KBM-7 (cell line): ENCODE results near the gene C2orf76.
A peak's percentile ranks its signal among the peaks of the same experiment; 100 is the strongest.
"Not testable (repeated sequence)": the region's sequence is repeated elsewhere in the genome, so short reads cannot be mapped to it uniquely, and the experiment has no call there.

Experiments used
- DNase-seq: peaks from one replicate; pipeline ENCODE4 v3.0.0-alpha.2; 2015
- in situ Hi-C: fragments of 300-500 bp; cut with MboI; formaldehyde crosslinking; loops from 2 replicates; pipeline ENCODE4 v1.14.3; 2020; ENCODE audit warnings: low sequenced_read_pairs, low pct_unique_long_range_greater_than_20kb, mixed read lengths

C2orf76 gene

DNA sequence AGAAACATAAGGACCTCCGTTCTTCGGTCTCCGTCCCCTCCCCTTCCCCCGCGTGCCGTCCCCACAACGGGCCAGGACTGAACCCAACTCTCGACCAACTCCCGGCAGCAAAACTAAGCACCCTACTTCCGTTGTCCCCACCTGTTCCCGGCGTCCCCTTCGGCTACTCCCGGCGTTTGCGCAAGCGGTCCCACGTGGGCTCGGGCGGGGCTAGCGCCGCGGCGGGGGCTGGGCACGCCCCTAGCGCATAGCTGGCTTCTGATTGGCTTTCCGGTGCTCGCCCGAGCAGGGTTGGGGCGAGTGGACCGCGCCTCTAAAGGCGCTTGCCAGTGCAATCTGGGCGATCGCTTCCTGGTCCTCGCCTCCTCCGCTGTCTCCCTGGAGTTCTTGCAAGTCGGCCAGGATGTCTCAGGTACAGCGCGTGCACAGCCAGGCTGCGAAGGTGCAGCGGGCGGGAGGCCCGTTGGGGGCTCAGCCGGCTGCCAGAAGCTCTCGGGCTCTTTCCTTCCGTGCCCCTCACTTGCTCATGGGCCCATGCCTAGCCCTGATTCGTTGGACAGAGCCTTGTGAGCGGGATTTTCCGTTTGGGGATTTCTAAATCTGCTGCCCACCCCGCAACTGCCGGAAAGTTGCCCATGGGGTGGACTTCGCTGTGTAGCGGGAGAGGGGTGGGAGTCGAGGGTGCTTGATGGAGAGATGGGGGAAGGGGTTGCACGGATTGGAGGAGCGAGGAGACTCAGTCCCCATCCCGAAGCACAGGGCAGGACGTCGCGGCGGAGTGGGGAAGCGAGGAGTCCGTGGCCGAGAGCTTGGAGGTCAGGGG is at the start of gene C2orf76, which contains the start of gene DBI:
C2orf76 (minus strand) TSS at position 186 of the 823 bp plus-strand sequence. CDS start 26,875 bp downstream, outside the sequence.
DBI (plus strand) TSS at position 329 of the 823 bp plus-strand sequence; CDS start at position 404, 75 bp downstream.
- in situ Hi-C loops: no loop called here

DNA sequence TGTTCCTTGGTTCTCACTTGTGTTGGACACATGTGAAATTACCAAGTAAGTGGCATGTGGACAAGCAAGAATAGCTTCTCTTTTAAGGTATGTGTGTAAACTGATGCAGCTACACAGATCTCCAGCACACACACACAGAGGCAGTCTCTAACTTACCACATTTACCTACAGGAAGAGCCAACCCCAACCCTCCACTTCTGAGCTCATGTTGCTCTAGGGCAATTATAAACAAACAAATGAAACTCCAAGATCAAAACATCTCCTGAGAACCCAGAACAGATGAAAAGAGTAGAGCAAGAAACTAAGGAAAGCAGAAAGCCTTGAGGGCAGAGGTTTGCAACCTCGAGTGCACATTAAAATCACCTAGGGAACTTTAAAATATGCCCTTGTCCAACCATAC is 49.0 kb upstream of the C2orf76 start:
- in situ Hi-C loops: loop anchor here (10.0 kb wide), 1 partner anchor 59 kb away; no protein-coding TSS in a partner anchor
- DNase-seq: no peak

More for the DNA sequence above, at the start of gene C2orf76, which contains the start of gene DBI:
- DNase-seq: peak; percentile 98

DNA sequence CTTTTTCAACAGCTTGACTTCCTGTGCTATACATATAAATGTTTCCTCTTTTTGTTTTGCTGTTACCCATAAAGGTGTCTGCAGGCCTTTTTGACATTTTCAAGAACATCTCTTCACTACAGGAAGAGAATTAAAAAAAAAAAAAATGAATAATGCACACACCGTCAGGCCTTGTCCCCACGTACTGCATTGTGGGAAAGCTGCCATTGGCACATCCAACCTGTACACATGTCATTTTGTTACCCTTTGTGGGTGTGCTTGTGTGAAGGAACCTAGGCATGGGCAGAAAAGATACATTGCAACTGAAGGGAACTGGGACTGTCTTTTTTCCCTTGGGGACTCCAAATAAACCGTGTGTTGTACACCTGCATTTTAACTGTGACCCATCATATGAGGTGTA is 48.3 kb upstream of the C2orf76 start:
- DNase-seq: peak; percentile 38
- in situ Hi-C loops: loop anchor here (10.0 kb wide), 1 partner anchor 60 kb away; no protein-coding TSS in a partner anchor

DNA sequence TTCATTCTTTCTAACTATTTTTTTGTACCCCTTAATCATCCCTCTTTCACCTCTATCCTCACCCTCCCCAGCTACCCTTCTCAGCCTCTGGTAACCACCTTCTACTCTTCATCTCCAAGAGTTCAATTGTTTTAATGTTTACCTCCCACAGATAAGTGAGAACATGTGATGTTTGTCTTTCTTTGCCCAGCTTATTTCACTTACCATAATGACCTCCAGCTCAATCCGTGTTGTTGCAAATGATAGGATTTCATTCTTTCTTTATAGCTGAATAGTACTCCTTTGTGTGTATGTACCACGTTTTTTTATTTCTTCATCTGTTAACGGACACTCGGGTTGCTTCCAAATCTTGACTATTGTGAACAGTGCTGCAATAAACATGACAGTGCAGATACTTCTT is 42.9 kb upstream of the C2orf76 start:
- no peak for DNase-seq
- in situ Hi-C loops: no loop called here

DNA sequence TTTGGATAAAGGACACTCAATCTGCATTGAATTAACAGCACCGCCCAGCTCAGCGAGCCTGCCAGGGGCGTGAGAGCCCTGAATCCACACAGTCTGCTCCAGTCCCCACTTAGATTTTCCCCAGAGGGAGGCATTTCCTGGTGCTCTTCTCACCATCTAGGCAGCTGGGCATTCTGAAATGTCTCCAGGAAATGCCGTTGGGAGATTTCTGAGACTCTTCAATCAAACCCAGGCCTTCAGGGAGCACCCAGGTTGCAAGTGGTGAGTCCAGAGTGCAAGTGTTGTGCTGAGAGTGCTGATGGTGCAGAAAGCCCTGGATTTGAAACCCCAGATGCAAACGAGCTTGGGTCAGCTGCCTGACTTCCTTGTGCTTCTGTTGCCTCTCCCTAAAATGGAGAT is 41.6 kb upstream of the C2orf76 start:
- DNase-seq: no peak
- in situ Hi-C loops: no loop called here

DNA sequence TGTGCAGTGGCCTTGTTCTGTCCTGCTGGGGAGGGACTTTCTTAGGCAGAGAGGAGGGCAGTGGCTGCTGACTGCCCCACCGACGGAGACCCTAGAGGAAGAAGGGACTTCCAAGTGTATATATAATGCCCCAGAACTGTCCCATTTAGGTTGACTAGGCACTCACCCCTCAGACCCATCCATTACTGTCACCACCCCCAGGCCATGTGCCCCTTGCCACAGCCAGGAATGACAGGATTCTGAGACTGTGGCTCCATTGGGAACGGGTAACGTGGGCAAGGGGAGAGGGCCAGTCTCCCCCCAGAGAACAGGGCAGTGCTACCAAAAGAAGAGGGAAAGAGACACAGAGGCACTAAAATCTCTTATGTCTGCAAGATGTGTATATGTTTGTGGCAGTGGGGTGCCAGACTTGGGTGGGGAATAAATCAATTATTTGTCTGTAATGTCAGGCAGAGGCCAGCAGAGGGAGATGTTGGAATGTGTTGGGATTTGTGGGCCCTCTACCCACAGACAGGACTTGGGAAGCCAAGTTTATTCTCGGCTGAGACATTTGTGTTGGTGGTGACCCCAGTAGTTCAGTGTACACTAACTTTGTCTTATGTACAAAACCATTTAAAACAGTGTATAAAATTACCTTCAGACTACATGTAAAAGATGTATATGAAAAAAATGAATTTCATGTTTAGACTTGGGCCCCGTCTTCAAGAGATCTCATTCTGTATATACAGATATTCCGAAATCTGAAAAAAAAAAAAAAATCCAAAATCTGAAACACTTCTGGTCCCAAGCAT is 41.0 kb upstream of the C2orf76 start:
- DNase-seq: peak; percentile 87
- in situ Hi-C loops: no loop called here

DNA sequence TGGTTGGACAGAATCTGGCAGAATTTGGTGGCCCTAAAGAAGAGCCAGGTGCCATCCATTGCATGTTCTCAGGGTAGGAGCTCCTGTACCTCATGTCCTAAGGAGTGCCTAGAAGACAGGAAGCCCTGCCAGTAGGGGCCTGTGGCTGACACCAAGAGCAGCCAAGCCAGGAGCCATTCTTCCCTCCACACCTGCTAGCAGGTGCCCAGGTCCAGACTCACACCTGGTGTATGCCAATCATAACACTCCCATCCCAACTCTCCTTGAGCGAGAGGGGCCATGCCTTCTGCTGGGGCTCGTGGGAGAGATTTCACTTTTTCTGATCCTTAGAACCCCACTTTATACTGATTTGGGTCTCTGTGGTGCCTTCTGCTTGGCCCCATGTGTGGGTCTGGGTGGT is 38.5 kb upstream of the C2orf76 start:
- in situ Hi-C loops: no loop called here
- no peak for DNase-seq

DNA sequence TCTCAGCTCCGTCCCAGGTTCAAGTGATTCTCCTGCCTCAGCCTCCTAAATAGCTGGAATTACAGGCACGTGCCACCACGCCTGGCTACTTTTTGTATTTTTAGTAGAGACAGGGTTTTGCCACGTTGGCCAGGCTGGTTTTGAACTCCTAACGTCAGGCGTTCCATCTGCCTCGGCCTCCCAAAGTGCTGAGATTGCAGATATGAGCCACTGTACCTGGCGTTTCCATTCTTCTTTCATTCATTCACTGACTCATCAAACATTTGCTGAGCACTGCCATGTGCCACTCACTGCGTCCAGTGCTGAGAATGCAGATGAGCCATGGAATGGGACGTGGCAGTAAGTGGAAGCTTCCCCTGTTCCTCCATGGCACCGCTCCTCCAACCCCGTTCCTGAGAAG is 37.0 kb upstream of the C2orf76 start:
- in situ Hi-C loops, DNase-seq: not testable (repeated sequence)

DNA sequence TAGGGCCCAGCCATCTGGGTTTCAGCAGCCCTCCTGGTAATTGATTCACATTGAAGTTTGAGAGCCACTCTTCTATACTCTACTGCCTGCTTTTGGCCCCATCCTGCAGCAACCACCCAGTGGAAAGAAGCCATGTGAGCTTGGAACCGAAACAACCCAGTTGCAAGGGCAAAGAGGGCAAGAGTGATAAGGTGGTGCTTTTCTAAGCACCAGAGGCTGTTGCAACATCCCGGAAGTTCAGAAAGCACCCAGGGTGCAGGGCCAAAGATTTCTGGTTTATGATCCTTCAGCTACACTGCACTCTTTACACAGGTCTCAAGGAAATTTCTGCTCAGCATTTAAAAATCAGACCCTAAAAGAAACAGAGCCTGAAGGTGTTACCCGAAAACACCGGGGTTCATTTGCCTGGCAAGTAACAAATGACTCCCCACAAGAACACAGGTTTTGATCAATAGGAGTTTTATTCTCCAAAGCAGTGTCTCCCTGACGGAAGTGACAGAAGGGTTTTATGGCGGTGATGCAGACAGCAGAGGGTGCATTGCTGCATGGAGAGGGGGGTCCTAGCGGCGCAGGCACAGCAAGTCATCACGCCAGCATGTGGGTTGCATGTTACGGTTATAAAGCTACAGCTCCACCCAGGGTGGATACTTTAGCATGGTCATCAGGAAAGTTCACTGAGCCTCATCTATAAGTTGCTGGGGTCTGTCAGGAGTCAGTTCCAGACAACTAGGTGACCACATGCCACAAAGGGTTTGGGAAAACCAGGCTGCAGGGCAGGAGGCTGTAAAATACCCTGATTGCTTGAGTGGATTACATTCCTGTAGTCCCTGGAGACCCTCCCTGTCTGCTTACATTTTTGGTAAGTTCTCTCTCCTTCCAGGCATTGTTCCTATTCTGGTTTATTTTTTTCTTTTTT is 36.3 kb upstream of the C2orf76 start:
- in situ Hi-C loops: no loop called here
- no peak for DNase-seq

DNA sequence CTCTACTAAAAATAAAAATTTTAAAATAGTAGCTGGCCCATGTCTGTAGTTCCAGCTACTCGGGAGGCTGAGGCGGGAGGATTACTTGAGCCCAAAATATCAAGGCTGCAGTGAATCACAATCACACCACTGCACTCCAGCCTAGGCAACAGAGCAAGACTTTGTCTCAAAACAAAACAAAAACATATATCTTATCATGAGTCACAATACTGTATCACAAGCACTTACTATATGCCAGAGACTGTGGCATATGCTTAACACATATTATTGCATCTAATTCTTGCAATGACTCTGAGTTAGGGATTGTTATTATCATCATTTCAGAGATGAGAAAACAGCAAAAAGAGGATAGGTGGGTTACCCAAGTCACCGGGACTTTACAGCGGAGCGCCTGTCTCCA is 35.5 kb upstream of the C2orf76 start:
- in situ Hi-C loops: no loop called here
- DNase-seq: no peak

DNA sequence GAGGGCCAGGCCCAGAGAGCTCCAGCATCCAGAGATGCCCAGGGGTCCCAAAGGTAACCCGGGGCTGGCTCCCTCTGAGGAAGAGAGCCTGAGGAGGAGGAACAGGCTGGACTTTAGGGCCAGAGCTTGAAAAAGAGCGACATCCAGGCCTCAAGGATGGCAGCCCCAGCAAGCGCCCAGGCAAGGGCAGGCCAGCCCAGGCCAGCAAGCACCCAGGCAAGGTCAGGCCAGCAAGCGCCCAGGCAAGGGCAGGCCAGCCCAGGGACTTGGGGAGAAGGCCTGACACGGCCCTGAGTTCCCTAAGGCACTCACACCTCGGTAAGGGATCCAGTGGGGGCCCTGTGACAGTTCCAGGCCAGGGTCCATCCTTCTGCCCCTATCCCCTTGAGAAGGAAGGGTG is 30.6 kb upstream of the C2orf76 start:
- no peak for DNase-seq
- in situ Hi-C loops: no loop called here

DNA sequence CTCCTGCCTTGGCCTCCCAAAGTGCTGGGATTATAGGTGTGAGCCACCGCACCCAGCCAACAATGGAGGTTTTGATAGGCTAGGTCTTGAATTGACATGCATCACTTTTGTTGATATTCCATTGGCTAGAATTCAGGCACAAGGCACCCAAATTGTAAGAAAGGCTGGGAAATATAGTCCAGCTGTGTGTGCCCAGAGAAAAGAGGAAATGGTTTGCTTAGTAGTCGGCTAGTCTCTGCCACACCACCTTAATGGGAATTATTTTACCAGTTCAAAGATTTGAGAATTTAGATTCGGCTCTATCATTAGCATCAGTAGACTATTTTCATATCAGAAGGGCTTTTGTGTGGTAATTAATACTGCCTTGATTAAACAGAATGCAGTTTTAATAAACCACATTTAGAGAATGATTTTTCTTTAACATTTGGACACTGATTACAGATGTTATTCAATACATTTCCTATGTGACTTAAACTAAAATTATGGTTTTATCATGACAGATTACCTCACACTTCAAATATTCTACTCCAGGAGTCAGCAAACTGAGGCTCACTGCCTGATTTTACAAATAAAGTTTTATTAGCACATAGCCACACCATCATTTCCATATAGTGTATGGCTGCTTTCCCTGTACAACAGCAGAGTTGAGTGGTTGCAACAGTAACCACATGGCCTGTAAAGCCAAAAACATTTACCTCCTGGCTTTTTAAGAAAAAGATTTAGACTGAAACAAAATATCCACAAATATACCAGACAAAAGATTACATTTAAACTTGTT is 27.5 kb upstream of the C2orf76 start:
- DNase-seq: no peak
- in situ Hi-C loops: no loop called here

DNA sequence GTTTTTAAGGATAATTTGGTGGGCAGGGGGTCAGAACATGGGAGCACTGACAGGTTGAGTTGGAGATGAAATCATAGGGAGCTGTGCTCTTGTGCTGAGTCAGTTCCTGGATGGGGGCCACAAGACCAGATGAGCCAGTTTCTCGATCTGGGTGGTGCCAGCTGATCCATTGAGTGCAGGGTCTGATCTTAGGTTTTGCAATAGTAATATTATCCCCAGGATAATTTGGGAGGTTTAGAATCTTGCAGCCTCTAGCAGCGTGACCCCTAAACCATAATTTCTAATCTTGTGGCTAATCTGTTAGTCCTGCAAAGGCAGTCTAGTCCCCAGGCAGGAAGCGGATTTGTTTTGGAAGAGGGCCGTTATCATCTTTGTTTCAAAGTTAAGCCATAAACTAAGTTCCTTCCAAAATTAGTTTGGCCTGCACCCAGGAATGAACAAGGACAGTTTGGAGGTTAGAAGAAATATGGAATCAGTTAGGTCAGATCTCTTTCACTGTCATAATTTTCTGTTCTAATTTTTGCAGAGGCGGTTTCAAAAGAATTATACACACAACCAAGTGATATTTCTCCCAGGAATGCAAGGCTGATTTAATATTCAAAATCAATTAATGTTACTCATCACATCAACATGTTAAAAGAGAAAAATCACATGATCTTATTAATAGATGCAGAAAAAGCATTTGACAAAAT is 23.1 kb upstream of the C2orf76 start:
- in situ Hi-C loops: no loop called here
- DNase-seq: peak; percentile 55

DNA sequence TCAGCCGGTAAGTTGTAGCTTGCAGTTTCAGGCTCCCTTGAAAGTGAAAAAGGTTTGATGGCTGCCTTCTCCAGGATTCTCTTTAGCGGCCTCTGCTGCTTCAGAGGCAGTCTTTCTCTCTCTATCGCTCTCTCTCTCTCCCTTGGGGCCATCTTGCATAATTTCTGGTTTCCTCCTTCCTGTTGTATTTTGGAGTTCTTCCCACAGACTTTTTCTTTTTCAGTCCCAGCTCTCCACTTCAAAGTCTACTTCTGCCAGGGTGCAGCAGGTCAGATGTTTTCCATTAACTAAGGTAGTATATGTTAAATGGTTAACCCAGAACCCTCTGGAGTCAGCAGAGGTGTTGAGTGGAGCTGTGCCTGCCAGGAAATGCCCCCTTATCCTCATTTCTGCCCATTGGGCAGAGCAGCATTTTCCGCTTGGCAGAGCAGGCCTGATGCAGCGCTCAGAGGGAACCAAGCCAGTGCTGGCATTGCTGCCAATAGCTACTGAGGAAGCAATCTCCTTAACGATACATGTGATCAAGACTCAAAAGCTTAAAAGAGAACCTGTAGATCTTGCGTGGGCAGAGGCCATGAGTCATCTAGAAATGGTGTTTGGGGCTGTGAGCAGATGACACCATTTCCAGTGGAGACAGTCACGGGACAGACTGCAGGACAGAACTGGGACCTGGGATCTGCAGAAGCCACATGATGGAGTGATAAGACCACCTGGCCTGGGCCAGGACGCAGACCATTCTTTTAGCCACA is 20.9 kb upstream of the C2orf76 start:
- in situ Hi-C loops: no loop called here
- peak; percentile 79 for DNase-seq

DNA sequence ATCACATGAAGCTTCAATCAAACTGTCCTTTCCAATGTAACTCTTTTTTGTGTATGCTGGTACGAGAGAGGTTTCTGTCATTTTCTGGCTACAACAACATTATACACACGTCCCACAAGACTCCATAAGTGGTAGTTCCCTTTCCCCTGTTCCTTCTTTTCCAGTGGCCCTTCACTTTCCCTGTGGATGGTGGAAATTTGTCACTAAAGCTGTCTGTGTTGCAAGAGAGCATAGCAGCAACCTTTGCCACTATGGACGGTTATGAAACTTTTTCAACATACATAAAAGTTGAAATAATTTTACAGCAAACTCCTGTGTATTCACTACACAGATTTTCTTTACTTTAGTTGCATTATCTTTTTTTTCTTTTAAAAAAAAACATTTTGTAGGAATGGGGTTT is 18.8 kb upstream of the C2orf76 start:
- DNase-seq: no peak
- in situ Hi-C loops: no loop called here

DNA sequence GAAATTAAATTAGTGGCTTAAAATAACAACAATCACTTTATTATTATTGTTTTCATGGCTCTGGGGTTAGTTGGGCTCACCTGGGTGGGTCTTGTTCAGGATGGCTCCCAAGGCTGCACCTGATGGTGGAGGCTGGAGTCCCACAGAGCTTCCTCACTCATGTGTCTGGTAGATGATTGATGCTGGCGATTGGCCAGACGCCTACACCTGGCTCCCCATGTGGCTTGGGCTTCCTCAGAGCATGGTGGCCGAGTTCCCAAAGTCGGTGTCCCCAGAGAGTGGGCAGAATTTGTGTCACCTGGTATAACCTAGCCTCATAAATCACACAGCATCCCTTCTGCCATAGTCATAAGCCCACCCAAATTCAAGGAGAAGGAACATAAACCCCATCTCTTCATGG is 18.3 kb upstream of the C2orf76 start:
- DNase-seq: no peak
- in situ Hi-C loops: no loop called here

DNA sequence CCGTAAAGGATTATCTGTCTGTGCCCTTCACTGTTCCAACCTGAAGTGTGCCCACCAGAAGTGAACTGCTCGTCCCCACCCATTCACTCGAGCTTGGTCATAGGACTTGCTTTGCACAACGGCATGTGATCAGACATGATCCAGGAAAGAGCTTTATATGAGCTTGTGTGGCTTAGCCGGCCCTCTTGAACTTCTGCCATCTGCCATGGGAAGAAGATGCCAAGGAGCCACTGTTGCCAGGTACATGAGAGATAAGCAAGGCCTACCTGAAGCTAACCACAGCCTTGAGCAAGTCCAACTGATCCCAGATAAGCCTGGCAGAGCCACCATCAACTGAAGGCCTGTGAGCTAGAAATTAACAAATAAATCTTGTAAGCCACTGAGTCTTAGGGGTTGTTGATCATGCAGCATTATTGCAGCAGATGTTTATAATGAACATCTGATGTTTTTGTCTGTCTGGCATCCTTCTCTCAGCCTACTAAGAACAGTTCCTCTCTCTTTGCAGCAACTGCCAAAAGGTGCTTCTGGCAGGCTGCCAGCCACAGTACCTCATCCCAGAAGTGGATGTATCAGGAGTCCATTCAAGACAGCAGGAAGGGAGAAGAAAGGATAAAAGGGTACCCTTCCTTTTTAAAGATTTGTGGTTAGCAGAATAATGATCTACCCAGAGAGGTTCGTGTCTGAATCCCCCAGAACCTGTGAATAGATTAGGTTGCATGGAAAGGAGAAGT is 16.9 kb upstream of the C2orf76 start:
- peak; percentile 54 for DNase-seq
- in situ Hi-C loops: no loop called here
